ENCODE measurements around the gene DOCK1. TPM values are rescaled to one million over a fixed set of nuclear protein-coding genes. Genes with fewer than 3 reads are reported as not detected.
A peak's percentile ranks its signal among the peaks of the same experiment; 100 is the strongest.

Gene DOCK1
- total RNA-seq, 2 donors from 2014 or later: 41.2 to 56.0 TPM

DNA sequence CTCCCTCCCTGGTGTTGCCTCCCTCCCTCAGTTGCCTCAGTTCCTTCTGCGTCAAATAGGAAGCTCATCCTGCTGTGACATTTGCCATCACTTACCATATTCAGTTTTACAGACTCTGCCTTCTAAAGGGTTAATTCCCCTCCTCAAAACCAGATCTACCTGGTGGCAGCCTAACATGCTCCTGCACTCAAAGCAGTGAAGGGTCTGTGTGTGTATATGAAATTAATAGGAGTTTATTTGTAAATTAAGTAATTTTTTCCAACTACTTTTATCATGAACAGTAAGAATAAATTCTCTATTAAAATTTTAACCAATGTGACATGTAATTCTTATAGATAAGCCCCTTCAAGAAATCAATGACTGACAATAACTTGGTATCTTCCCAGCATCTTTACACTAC, 449.8 kb downstream of the DOCK1 start:
- intact Hi-C loops (cut with DNase I): no loop called here
- Histone ChIP-seq H3K27me3 (replicated peaks; ENCODE audit: insufficient read depth) (no peaks in the 10 kb centered on the region), H3K4me3 (no peak overlapping the region), H3K9me3 (no peaks in the 10 kb centered on the region), H3K4me1 (replicated peaks) (no peaks in the 10 kb centered on the region), H3K27ac (no peak overlapping the region), H3K36me3 (no peaks in the 10 kb centered on the region)
- TF ChIP-seq, protein P1, sequence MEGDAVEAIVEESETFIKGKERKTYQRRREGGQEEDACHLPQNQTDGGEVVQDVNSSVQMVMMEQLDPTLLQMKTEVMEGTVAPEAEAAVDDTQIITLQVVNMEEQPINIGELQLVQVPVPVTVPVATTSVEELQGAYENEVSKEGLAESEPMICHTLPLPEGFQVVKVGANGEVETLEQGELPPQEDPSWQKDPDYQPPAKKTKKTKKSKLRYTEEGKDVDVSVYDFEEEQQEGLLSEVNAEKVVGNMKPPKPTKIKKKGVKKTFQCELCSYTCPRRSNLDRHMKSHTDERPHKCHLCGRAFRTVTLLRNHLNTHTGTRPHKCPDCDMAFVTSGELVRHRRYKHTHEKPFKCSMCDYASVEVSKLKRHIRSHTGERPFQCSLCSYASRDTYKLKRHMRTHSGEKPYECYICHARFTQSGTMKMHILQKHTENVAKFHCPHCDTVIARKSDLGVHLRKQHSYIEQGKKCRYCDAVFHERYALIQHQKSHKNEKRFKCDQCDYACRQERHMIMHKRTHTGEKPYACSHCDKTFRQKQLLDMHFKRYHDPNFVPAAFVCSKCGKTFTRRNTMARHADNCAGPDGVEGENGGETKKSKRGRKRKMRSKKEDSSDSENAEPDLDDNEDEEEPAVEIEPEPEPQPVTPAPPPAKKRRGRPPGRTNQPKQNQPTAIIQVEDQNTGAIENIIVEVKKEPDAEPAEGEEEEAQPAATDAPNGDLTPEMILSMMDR (IDR thresholded peaks at IDR 0.05): peak in 1 of 4 experiments; percentile 35
- no peak for TF ChIP-seq POLR2AphosphoS5 (IDR thresholded peaks at IDR 0.05)
- DNase-seq (ENCODE audit: low spot score): no peak
- 100% methylated on average over 1 of the region's 1 CpG for WGBS

- no peak overlapping the region for H3K27ac ChIP-seq
- intact Hi-C loops (cut with DNase I): no loop called here
- DNase-seq (ENCODE audit: low spot score): no peak
- no peaks in the 10 kb centered on the region for H3K9me3 ChIP-seq
- no peak overlapping the region for H3K4me3 ChIP-seq
- no peaks in the 10 kb centered on the region for H3K36me3 ChIP-seq
- TF ChIP-seq POLR2A (IDR thresholded peaks at IDR 0.05) (no peak), POLR2AphosphoS5 (IDR thresholded peaks at IDR 0.05) (no peak)
- TF ChIP-seq, protein P1 (IDR thresholded peaks at IDR 0.05): no peak
- no peaks in the 10 kb centered on the region for H3K27me3 ChIP-seq (replicated peaks; ENCODE audit: insufficient read depth)
- 86% methylated on average over 6 of the region's 6 CpGs for WGBS
- H3K4me1 ChIP-seq (replicated peaks): no peaks in the 10 kb centered on the region
Measured at GRCh38 chr10:127356360-127356759, 451.1 kb downstream of the DOCK1 start.

GRCh38 chr10:127357265-127357664, 452.0 kb downstream of the DOCK1 start:
- intact Hi-C loops (cut with DNase I): no loop called here
- Histone ChIP-seq H3K27ac (no peak overlapping the region), H3K4me3 (no peak overlapping the region), H3K4me1 (replicated peaks) (no peaks in the 10 kb centered on the region), H3K9me3 (no peaks in the 10 kb centered on the region), H3K27me3 (replicated peaks; ENCODE audit: insufficient read depth) (no peaks in the 10 kb centered on the region), H3K36me3 (no peaks in the 10 kb centered on the region)
- DNase-seq (ENCODE audit: low spot score): no peak
- TF ChIP-seq POLR2AphosphoS5 (IDR thresholded peaks at IDR 0.05) (no peak), POLR2A (IDR thresholded peaks at IDR 0.05) (no peak)
- TF ChIP-seq, protein P1 (IDR thresholded peaks at IDR 0.05): no peak
- 94% methylated on average over 6 of the region's 6 CpGs for WGBS

- Histone ChIP-seq H3K27ac (no peak overlapping the region), H3K4me3 (no peak overlapping the region), H3K36me3 (no peaks in the 10 kb centered on the region), H3K4me1 (replicated peaks) (no peaks in the 10 kb centered on the region), H3K9me3 (no peaks in the 10 kb centered on the region), H3K27me3 (replicated peaks; ENCODE audit: insufficient read depth) (no peaks in the 10 kb centered on the region)
- DNase-seq (ENCODE audit: low spot score): no peak
- no peak for TF ChIP-seq POLR2AphosphoS5 (IDR thresholded peaks at IDR 0.05)
- TF ChIP-seq, protein P1 (IDR thresholded peaks at IDR 0.05): no peak
- no peak for TF ChIP-seq POLR2A (IDR thresholded peaks at IDR 0.05)
- intact Hi-C loops (cut with DNase I): no loop called here
- 47% methylated on average over 9 of the region's 9 CpGs for WGBS
Measured at GRCh38 chr10:127358337-127358736, 453.1 kb downstream of the DOCK1 start.

GRCh38 chr10:127364034-127364433, 458.8 kb downstream of the DOCK1 start:
- TF ChIP-seq POLR2AphosphoS5 (IDR thresholded peaks at IDR 0.05): no peak
- no peak for TF ChIP-seq POLR2A (IDR thresholded peaks at IDR 0.05)
- TF ChIP-seq, protein P1 (IDR thresholded peaks at IDR 0.05): no peak
- Histone ChIP-seq H3K9me3 (no peaks in the 10 kb centered on the region), H3K27ac (no peak overlapping the region), H3K4me1 (replicated peaks) (no peaks in the 10 kb centered on the region), H3K36me3 (no peaks in the 10 kb centered on the region), H3K4me3 (no peak overlapping the region), H3K27me3 (replicated peaks; ENCODE audit: insufficient read depth) (no peaks in the 10 kb centered on the region)
- intact Hi-C loops (cut with DNase I): no loop called here
- DNase-seq (ENCODE audit: low spot score): no peak
- WGBS: 92% methylated on average over 11 of the region's 11 CpGs
